Vagina (tissue), 2 donors: ENCODE measurements around the gene TRNAU1AP.

ENCODE experiments used
- CTCF ChIP-seq, 3 experiments: fragments of 450-650 bp in 2 of 3; fragments of 200-600 bp in 1 of 3; sonication (generic) in 1 of 3; IDR thresholded peaks; one replicate each; pipeline ENCODE4 v1.5.1; 2017 to 2019; ENCODE audit warnings: antibody characterized with exemption in 3 of 3, mild to moderate bottlenecking in 2 of 3, moderate library complexity in 2 of 3
- POLR2A ChIP-seq, 2 donors: fragments of 450-650 bp; IDR thresholded peaks; one replicate each; pipeline ENCODE4 v1.6.1; 2017; ENCODE audit warnings: antibody characterized with exemption in 2 of 2, mild to moderate bottlenecking in 2 of 2, moderate library complexity in 2 of 2
- POLR2AphosphoS5 ChIP-seq, 2 donors: sonication (generic); formaldehyde crosslinking; IDR thresholded peaks; one replicate each; pipeline ENCODE4 v1.9.0; 2017; ENCODE audit warnings: antibody characterized with exemption in 2 of 2, mild to moderate bottlenecking in 2 of 2, low read depth in 1 of 2; ENCODE audit not compliant: insufficient read depth in 1 of 2

- no peak for TF ChIP-seq CTCF (IDR thresholded peaks at IDR 0.05)
- TF ChIP-seq POLR2A (IDR thresholded peaks at IDR 0.05): no peak
- TF ChIP-seq POLR2AphosphoS5 (IDR thresholded peaks at IDR 0.05; ENCODE audit: insufficient read depth in 1 of 2, low read depth in 1 of 2): no peak
Measured at GRCh38 chr1:28604962-28605361, 52.1 kb downstream of the TRNAU1AP start.
